Stimulated activated CD4-positive, alpha-beta T cell treated with anti-CD3 and anti-CD28 coated beads, Interleukin-2, amount 100 ng/mL, for 4 hours (primary cell): Measurements from ENCODE around the gene PKHD1.
"Not testable (repeated sequence)": the region's sequence is repeated elsewhere in the genome, so short reads cannot be mapped to it uniquely, and the experiment has no call there.

Source experiments
- DNase-seq: peaks from one replicate; pipeline ENCODE4 v3.0.0-alpha.2; 2020; ENCODE audit warnings: low read depth

Gene PKHD1

DNA sequence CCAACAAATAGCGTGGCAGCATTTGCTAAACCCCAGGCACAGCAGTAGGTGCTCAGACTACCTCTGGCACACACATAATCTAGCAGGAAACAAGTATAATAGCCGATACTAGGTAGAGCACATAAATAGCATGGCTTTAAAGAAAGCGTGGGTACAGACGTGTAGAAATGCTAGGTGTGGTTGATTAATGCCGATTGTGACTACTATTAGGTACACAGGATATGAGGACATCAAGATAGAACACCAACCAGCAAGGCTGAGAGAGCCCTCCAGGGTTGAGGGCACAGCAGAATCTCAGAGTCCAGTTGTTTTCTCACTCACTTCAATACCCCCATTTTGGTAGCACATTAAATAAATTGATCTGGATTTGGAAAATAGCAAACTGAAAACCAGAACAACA is 100.5 kb downstream of the PKHD1 start:
- DNase-seq = no peak

DNA sequence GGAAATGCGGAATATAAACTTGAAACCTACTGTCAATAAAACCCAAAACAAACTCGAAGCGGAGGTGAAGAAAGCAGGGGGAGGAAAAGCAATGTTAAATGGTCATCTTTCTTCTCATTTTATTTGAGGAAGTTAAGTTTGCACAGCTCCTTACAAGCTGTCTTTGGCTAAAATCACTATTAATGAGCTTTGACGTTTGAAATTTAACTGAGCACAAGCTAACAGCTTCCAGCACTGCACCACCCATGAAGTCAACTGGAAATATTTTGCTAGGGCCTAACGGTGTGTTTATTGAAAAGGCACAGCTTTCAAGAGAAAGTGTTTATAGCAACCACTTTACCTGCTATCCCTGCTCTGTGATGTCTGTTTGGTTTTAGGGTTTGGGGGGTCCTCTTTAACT is 103.8 kb downstream of the PKHD1 start:
- no peak for DNase-seq

DNA sequence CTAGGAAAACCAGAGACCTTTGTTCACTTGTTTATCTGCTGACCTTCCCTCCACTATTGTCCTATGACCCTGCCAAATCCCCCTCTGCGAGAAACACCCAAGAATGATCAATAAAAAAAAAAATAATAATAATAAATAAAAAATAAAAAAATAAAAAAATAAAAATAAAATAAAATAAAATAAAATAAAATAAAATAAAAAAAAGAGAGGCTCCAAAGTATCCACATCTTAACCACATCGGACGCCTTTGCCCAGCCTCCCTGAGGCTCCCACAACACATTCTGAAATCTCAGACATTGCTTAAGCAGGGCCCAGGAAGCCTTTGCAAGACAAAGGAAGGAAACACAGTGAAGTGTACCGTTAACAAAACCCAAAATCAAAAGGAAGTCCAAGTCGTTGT is 104.7 kb downstream of the PKHD1 start:
- DNase-seq = not testable (repeated sequence)

DNA sequence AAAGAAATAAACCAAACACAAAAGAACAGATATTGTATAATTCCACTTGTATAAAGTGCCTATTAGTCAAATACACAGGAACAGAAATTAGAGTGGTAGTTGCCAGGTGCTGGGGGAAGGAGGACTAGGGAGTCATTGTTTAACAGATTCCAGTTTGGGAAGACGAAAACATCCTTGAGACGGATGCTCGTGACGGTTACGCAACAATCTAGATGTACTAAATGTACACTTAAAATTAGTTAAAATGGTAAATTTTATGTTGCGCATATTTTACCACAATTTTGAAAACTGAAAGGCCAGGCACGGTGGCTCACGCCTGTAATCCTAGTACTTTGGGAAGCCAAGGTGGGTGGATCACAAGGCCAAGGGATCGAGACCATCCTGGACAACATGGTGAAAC is 111.0 kb downstream of the PKHD1 start:
- no peak for DNase-seq

DNA sequence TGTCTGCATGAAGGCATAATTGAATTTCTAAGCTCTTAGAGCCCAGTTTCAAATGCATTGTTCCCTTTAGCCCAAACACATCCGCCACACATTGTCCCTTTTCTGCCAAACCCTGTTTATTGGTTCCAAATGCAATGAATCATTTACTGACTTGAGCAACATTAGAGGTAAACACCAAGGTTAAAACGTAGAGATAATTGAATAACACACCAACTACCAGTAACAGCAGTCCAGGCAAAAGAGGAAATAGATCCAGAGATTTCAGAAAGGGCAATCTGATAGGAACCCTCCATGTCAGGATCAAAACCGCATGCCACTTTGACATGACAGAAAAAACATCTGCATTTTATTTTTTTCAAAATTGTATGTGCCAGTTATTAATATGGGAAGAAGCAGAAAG is 114.8 kb downstream of the PKHD1 start:
- no peak for DNase-seq

DNA sequence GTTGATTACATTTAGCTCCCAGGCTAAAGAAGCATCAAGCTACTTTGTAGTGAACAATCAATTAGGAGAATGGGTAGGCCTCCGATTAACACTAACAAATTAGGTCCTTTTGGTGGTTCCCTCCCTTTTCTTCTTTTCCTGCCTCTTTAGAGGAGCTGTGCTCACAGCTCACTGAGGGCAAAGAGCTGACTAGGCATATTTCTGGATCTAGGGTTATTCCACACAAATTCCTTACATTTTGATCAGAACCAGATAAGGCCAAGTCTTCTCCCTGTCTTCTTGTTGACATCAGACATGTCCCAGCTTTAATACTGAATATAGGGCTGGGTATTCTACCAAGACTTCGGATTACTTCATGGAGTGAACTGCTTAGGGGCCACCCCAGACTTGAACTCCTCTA is 119.1 kb downstream of the PKHD1 start:
- no peak for DNase-seq

DNA sequence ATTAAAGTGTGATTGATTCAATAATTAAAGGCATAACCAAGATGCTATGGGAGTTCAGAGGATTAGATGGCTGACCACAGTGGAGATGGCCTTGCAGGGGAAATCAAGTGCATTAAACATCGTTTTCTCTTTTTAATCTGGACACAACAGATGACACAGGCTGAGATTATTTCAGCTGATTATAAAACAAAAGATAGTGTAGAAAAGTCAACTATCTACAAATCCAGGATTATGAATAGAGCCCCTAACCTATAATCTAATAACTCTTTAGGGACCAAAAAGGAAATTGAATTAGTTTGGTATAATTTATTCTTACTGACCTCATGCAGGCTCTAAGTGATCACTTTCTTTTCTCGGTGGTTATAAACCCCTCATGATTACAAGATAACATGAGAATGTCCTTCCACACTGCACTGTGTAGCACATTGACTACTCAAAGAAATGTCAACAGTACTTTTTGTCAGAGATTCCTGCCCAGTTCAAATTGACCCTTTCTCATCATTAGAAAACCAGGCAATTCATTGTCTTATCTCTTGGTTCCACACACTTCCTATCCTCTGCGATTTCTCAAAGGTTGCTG is 122.1 kb downstream of the PKHD1 start:
- DNase-seq = no peak

DNA sequence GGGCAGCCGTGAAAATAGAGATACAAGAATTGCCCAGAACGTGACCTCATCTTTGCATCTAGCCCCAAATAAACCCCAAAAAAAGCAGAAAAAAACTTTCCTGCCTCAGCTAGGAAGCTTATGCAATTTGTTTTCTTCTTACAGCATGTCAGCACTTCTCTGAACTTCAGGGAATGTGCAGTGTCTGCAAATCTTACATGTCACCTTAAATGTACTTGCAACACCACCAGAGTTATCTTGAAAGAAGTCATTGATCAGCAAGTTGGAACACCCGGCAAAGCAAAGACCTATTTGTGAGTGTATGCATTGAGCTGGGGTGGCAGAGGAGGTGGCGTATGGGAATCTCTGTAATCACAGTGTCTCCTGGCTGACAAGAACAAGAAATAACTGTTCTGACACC is 123.4 kb downstream of the PKHD1 start:
- no peak for DNase-seq

DNA sequence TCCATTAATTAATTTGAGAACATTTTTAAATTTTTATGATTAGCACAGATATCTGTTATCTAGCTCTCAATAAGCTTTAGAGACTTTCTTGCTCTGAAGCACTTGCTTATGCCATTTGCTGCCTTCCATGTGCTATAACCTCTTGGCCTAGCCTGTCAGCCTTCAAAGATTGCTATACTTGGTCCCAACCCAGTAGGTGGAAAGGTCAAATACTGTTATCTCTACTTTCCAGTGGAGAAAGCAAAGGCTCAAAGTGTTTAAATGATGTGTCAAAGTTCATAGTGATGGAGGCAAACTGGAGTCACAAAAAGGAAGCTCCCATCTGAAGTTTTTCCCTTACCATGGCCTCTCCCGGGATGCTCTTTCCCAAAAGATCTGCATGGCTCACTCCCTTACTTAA is 125.1 kb downstream of the PKHD1 start:
- no peak for DNase-seq

DNA sequence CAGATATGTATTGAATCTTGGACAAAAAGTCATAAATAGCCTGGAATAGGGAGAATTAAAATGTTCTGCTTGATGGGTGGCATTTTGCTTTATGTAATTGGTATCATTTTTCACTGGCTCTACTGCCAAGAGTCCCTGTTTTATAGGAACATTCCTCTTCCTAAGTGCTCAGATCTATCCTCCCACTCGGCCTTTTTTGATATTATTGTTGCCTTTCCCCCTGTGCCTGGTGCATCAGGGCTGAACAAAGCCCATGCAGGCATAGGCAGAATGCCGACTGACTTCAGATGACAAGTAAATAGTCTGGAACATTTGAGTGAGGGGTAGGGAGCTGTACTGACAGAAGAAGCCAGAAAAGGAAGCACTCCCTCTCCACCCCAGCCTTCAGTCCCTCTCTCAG is 127.0 kb downstream of the PKHD1 start:
- no peak for DNase-seq

DNA sequence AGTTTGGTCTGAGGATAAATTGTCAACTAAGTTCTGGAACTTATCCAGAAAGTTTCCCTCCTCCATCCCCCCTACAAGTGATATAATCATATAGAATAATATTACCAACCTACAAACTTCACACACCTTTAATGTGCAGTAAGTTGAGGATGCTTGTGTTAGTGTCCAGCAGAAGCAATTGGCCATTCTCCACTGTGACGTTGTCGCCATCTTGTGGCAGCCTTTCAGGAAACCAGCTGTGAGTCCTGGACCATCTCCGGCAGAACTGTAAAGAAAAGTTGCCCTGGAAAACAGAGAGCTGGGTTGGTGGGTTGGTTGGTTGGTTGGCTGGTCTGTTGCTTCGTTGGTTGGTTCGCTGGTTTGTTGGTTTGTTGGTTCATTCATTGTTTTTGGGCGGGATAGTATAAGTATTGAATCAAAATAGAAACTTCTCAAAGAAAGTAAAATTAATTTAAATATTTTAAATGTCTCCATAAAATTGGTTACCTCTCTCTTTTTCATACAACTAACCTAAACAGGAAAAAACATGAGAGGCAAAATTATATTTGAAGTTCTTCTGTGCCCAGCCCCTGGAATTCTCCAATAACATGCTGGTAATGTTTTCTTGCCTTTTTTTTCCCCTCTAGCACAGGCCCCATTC is 127.5 kb downstream of the PKHD1 start:
- no peak for DNase-seq

DNA sequence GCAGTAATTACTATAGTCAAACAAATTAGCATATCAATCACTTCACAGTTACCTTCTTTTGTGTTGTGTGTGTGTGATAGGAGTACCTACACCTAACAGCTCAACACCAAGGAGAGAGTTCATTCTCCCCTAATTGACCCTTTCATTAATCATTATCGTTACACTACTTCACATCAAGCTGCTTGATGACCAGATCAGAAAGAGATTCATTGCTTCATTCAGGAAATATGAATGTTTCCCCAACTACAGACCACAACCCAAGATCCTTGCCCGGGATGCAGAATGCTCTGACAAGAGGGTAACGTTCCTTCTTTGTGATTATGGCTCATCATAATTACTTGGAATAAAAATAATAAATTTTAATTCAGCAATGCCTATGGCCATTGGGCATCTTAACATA is 132.7 kb downstream of the PKHD1 start:
- DNase-seq = no peak

DNA sequence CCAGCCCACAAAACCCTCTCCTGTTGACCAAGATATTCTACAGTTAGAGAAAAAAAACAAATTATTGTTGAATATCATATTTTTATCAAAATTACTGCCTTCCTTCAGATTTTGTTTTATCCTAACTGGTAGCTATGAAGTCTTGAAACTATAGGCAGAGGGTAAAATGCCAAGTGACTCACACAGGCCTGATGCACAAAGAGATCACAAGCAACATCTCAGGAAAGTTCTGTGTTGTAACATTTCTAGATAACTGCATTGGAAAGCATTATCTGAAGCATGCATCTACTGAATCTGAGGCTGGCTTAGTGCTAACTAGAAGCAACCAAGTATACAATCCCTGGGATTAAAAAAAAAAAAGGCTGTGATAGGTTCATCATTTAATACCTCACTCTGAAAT is 134.2 kb downstream of the PKHD1 start:
- DNase-seq = no peak

DNA sequence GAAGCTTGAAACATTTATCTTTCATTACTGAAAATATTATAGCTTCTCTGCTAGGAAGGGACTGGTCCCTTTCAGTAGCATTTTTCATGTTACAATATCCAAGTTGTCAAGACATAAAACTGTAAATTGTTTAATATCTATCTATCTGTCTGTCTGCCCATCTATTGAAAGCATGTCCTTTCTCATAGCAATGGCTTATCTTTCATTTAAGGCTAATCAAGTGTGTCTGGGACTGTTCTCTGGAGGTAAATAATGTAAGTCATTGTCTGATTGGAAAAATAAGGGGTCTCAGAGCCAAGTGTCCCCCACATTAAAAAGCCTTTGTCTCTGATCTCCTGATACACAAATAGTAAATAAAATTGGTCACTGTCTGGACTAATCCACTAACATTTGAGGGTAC is 135.5 kb downstream of the PKHD1 start:
- no peak for DNase-seq

DNA sequence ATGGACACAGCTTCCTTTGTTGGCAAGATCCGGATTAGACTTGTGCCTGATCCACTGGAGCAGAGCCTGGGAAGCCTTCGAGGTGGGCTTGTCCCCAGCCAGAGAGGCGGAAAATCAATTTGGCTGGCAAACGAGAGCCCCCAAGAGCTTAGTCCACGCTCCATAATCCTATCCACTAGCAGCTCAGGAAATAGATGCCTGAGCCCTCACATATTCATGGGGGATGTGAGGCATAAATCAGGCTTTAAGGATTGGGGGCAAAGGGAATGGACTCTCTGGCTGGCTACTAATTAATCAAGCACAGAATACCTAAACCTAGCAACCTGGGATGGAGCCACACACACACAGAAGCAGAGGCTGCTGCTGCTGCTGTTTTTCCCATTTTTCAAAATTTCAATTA is 137.9 kb downstream of the PKHD1 start:
- DNase-seq = no peak

DNA sequence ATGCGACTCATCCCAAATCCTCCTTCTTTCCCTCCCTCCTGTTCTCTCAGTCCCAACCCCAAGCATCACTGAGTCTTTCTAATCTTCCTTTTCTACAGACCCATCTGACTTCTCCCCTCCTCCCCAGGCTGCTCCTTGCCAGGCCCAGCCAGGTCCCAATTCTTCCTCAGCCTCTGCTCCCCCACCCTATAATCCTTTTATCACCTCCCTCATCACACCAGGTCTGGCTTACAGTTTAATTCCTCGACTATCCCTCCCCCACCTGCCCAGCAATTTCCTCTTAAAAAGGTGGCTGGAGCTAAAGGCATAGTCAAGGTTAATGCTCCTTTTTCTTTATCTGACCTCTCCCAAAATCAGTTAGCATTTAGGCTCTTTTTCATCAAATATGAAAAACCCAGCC is 147.7 kb downstream of the PKHD1 start:
- not testable (repeated sequence) for DNase-seq

DNA sequence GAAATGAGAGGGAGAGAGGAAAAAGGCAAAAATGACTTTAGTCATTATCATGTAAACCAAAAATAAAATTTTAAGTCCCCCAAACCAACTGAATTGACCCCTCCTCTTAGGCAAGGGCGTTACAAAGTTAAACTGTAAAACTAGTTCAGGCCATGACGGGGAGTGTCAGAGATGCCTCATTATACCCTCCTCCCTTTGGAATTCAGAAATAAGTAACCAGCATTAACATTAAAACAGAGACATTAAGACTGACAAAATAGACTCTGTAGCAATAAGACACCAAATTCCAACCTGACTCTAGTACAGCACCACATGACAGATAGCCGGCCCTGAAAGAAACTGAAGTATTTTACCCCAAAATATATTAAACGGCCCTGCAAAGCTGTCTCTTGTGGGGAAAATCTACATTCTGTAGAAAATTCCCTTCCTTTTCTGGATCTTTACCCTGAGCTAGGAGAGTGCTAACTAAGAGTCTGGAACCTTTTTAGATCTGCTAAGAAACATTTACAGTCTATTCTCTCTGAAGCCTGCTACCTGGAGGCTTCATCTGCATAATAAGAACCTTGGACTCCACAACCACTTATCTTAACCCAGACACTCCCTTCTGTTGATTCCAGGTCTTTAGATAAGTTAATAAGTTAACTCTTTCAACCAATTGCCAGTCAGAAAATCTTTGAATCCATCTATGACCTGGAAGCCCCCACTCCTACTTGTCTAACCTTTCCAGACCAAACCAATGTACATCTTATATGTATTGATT is 150.7 kb downstream of the PKHD1 start:
- DNase-seq = no peak

DNA sequence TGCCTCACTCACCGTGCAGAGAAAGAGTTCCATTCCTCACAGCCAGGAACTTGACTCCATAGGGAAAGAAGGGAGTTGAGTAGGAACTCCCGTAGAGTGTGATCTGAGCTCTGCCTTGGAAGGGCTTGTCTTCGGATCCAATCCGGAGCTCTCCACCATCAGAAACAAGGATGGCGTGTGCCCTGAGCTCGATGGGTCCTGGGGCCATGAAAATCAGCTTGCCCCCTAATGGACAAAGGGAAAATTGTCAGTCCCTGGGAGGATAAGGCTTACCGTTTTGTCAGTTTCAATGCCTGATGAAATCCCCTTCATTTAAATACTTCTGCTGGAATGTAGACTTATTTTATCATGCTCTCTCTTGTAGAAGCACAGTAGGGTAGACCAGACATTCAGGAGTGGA is 153.3 kb downstream of the PKHD1 start:
- no peak for DNase-seq

DNA sequence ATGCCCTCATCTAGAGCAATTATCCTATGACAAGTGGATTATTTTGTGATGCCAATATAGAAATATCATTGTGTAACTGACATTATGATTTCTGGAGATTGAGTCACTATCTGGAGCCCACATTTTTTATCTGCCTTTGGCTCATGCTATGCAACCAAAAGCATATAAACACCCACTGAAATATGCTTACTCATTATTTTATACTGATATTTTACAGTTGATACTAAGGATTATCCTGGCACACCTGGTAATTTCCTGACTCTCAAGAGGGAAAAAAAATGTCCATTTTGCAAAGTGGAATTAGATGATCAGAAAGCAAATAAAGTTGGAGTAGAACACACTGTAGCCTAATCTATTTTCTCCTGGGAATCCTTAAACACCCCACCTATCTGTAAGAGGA is 154.5 kb downstream of the PKHD1 start:
- DNase-seq = no peak

DNA sequence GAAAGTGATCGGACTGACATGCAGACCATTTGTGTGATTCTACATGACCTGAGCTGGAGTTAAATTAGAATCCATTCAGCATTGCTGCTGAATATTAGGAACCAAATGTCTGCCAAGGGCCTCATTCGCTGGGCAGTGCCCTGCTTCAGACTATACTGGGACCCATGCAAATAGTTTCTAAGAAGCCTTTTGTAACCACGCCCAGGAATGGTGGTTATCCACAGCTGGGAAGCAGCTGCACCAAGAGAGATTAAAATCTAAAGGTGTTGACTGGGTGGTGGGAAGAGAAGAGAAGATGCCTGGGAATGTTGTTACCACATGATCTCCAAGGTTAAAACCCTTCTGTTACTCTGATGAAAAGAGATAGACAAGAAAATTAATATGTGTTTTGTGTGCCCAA is 156.8 kb downstream of the PKHD1 start:
- DNase-seq = no peak

DNA sequence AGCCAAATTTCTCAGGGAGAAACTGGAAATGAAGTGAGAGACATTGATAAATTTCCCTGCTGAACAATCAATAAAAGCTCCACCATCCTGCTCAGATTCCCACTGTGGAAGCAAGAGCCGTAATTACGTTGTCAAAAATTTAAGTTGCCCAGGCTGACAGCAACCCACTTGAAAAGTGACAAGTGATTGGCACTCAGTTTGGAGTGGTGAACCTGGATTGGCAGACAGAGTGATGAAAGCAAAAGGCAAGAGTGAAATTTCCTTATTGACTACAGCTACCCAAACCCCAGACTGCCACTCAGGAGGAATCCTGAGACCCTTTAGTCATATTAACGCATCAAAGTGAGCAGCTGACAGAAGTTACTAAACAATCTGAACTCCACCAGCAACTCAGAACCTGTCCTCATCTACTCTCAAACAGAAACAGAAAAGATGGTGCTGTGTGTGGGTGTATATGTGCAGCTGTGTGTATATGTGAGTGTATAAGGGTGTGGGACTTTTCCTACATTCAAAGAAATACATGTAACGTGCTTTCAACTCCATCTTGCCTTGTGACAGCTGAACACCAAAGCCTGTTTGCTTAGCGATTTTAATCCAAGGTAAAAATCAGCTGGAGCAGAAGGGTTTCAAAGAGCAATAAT is 157.4 kb downstream of the PKHD1 start:
- no peak for DNase-seq

DNA sequence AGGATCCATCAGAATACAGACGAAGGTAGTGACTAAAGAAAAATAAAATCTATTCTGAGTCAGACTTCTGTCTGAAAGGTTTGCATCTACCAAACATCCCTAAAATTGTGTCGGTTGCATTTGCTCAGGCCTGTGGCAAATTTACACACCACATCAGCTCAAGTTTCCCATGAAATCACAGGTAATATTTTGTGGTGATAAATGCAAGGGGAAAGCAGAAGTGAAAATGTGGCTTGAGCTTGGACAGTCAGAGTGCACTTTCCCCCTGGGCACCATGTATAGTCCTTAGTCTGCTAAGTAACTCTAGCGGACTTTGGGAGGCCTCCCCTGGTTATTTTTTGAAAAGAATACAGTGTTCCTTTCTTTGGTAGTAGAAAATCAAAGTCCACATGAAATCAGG is 159.1 kb downstream of the PKHD1 start:
- no peak for DNase-seq

DNA sequence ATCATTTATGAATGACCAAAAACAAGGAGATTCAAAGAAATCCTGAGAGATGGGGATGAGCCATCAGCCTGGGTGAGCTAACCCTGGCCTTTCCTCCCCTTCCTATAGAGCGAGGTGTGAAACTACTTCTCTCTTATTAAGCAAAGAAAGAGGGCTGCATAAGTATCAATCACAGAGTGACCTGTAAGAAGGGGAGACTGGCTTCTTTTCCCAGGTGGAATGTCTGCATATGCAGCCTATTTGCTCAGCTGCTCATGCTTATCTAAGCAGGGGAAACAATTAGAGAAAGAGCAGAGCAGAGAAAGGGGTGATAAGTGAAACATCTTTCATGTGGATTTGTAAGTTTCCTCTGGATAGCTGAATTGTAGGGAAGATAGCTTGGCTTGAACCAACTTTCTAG is 160.0 kb downstream of the PKHD1 start:
- no peak for DNase-seq
